Esophagus squamous epithelium (tissue), 5 donors: ENCODE results near the gene CREB3L1. TPM values are rescaled to one million over a fixed set of nuclear protein-coding genes. Genes with fewer than 3 reads are reported as not detected.
"Not testable (repeated sequence)": the region's sequence is repeated elsewhere in the genome, so short reads cannot be mapped to it uniquely, and the experiment has no call there.

Experiments used
- DNase-seq: peaks from one replicate; lab custom pipeline; 2025; lab: John Stamatoyannopoulos, UW
- H3K27ac ChIP-seq, 4 donors: fragments of 200-600 bp; sonication (generic); one replicate each; pipeline ENCODE4 v1.5.1; 2016 to 2019; ENCODE audit warnings: mild to moderate bottlenecking in 1 of 4
- H3K27me3 ChIP-seq, 4 donors: fragments of 200-600 bp; sonication (generic); 1 replicate in 3 of 4; 2 replicates in 1 of 4; pipeline versions ENCODE4 v1.5.1 to v1.6.0; 2017 to 2021; ENCODE audit warnings: antibody characterized with exemption in 1 of 4
- H3K36me3 ChIP-seq, 3 donors: fragments of 200-600 bp; sonication (generic); one replicate each; pipeline ENCODE4 v1.5.1; 2016 to 2019
- H3K4me1 ChIP-seq, 3 donors: fragments of 200-600 bp; sonication (generic); one replicate each; pipeline ENCODE4 v1.5.1; 2017 to 2019
- H3K4me3 ChIP-seq, 4 donors: fragments of 200-600 bp; sonication (generic); 1 replicate in 3 of 4; 2 replicates in 1 of 4; pipeline ENCODE4 v1.5.1; 2016 to 2019; ENCODE audit warnings: mild to moderate bottlenecking in 2 of 4, moderate library complexity in 1 of 4
- H3K9me3 ChIP-seq, 3 donors: fragments of 200-600 bp; sonication (generic); one replicate each; pipeline ENCODE4 v1.5.1; 2016 to 2019
- POLR2A ChIP-seq, 4 donors: fragments of 450-650 bp; IDR thresholded peaks; one replicate each; pipeline ENCODE4 v1.6.1; 2017; ENCODE audit warnings: antibody characterized with exemption in 4 of 4, mild to moderate bottlenecking in 4 of 4, moderate library complexity in 3 of 4
- WGBS, 2 donors: methylation state at CpG; one replicate each; pipeline ENCODE4 v1.1.5; 2018; 5-methylcytosine and 5-hydroxymethylcytosine counted together
- intact Hi-C: fragments of 100-400 bp; cut with DNase I; formaldehyde crosslinking; loops from one replicate; pipeline ENCODE4 v1.15.0; 2022
- total RNA-seq, 4 donors: library from RNA; depleted of rRNA; stranded (reverse); fragments of >200 nt; gene quantifications; one replicate each; pipeline ENCODE4 v1.1.0, GENCODE V29; 2016
- TF ChIP-seq, protein P1 (sequence below), 6 experiments: fragments of 450-650 bp in 4 of 6; fragments of 200-600 bp in 2 of 6; sonication (generic) in 2 of 6; IDR thresholded peaks; one replicate each; pipeline ENCODE4 v1.5.1; 2016 to 2019; ENCODE audit warnings: antibody characterized with exemption in 6 of 6, mild to moderate bottlenecking in 4 of 6, moderate library complexity in 4 of 6
- donor health status: DM: yes; HTN: yes; CAD: no.

Gene CREB3L1
- total RNA-seq, 4 donors from 2014 or later, result 0.13 to 2.1 (median 0.63) TPM

DNA sequence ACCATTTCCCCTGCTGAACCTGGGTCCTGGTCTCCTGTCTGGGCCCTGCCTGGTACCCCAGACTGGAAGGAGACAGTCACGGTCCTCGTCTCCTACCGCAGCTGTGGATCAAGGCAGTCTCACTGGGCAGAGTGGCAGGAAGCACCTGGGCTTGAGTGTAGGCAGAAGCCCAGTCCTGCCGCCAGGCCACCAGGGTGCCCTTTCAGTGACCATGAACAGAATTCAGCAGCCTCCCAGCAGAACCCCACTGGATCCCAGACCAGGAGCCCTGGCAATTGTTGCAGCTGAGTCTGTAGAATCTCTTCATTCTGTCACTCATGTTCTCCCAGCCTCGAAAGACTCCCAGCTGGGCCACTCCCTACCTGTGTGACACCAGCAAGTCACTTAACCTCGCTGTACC, 25.5 kb upstream of the CREB3L1 start:
- no peak overlapping the region for H3K27ac ChIP-seq
- no peaks in the 10 kb centered on the region for H3K9me3 ChIP-seq
- no peaks in the 10 kb centered on the region for H3K27me3 ChIP-seq
- intact Hi-C loops, result loop anchor here (5.0 kb wide), 1 partner anchor 55 kb away; no protein-coding TSS in a partner anchor
- peaks cover 0 to 4% (median 0%) of the 10 kb centered on the region in 3 donors for H3K4me1 ChIP-seq
- H3K36me3 ChIP-seq, result no peaks in the 10 kb centered on the region
- DNase-seq, result no peak
- no peak for TF ChIP-seq POLR2A (IDR thresholded peaks at IDR 0.05)
- TF ChIP-seq, protein P1, sequence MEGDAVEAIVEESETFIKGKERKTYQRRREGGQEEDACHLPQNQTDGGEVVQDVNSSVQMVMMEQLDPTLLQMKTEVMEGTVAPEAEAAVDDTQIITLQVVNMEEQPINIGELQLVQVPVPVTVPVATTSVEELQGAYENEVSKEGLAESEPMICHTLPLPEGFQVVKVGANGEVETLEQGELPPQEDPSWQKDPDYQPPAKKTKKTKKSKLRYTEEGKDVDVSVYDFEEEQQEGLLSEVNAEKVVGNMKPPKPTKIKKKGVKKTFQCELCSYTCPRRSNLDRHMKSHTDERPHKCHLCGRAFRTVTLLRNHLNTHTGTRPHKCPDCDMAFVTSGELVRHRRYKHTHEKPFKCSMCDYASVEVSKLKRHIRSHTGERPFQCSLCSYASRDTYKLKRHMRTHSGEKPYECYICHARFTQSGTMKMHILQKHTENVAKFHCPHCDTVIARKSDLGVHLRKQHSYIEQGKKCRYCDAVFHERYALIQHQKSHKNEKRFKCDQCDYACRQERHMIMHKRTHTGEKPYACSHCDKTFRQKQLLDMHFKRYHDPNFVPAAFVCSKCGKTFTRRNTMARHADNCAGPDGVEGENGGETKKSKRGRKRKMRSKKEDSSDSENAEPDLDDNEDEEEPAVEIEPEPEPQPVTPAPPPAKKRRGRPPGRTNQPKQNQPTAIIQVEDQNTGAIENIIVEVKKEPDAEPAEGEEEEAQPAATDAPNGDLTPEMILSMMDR (IDR thresholded peaks at IDR 0.05), result no peak
- 82% methylated on average over 6 of the region's 6 CpGs; no CpG with 5 or more reads in 1 of the 2 donors for WGBS, 2 donors
- no peak overlapping the region for H3K4me3 ChIP-seq

DNA sequence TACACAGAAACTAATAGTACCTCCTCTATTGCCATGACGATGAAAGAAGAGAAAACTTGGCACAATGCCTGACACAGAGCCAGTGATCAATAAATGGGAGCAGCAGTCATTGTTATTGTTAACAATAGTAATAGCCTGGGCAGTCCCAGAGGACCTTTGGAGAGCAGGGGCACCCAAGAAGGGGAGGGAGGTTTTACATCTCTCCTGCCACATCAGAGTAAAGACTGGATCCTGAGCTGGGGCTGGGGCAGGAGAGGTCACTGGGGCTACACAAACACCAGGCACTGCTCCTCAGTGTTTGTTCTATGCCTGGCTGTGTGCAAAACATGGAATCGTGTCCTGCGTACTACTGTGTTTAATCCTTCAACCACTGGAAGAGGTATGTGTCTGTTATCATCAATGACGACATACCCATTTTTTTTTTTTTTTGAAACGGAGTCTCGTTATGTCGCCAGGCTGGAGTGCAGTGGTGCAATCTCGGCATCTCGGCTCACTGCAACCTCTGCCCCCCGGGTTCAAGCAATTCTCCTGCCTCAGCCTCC, 25.0 kb upstream of the CREB3L1 start:
- Histone ChIP-seq H3K4me3 (no peak overlapping the region), H3K27me3 (no peaks in the 10 kb centered on the region), H3K4me1 (no peaks in the 10 kb centered on the region), H3K36me3 (no peaks in the 10 kb centered on the region), H3K27ac (no peak overlapping the region), H3K9me3 (no peaks in the 10 kb centered on the region)
- 72% methylated on average over 8 to 10 of the region's 10 CpGs for WGBS, 2 donors
- TF ChIP-seq, protein P1 (IDR thresholded peaks at IDR 0.05), result no peak
- TF ChIP-seq POLR2A (IDR thresholded peaks at IDR 0.05), result no peak
- intact Hi-C loops, result loop anchor here (5.0 kb wide), 1 partner anchor 55 kb away; no protein-coding TSS in a partner anchor
- DNase-seq, result no peak

DNA sequence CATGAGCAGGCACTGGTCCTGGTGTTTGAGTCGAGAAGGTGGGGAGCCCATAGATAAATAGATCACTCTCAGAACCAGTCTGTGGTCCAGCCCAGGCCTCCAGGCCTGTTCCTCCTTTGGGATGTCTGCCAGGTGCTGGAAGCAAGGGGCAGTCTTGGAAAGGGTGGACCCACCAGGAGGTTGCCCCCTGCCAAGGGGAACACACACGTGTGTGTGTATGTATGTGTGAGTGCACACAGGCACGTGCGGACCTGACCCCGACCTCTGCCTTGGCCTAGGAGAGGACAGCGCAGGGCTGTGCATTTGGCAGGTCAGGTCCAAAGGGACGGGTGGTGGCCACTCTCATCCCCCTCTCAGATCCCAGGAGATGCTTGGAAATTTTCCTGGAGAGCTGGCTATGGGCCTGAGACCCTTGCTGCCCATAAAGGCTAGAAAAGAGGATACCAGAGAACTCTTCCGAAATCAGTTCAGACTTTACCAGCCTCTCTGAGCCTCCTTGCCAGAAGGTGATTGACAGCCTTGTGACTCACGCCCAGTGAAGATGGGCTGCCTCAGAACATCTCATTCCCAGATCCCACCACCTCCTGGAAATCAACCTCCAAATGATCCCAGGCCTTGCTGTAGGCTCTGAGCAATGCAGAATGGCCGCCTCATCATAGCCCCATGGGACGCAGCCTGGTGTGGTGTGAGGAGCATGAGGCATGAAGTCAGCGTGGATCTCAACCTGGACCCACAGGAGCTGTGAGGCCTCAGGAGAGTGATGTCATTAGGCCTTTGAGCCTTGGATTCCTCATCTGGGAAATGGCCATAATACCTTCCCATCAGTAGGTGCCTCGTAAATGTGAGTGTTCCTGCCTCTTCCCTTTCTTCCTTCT, 24.0 kb upstream of the CREB3L1 start:
- TF ChIP-seq, protein P1 (IDR thresholded peaks at IDR 0.05), result no peak
- TF ChIP-seq POLR2A (IDR thresholded peaks at IDR 0.05), result no peak
- no peaks in the 10 kb centered on the region for H3K9me3 ChIP-seq
- no peaks in the 10 kb centered on the region for H3K4me1 ChIP-seq
- WGBS, 2 donors, result 86 to 94% methylated on average over 5 to 10 of the region's 13 CpGs
- no peak for DNase-seq
- H3K36me3 ChIP-seq, result no peaks in the 10 kb centered on the region
- no peaks in the 10 kb centered on the region for H3K27me3 ChIP-seq
- H3K27ac ChIP-seq, result no peak overlapping the region
- intact Hi-C loops, result loop anchor here (5.0 kb wide), 1 partner anchor 54 kb away; no protein-coding TSS in a partner anchor
- H3K4me3 ChIP-seq, result no peak overlapping the region

DNA sequence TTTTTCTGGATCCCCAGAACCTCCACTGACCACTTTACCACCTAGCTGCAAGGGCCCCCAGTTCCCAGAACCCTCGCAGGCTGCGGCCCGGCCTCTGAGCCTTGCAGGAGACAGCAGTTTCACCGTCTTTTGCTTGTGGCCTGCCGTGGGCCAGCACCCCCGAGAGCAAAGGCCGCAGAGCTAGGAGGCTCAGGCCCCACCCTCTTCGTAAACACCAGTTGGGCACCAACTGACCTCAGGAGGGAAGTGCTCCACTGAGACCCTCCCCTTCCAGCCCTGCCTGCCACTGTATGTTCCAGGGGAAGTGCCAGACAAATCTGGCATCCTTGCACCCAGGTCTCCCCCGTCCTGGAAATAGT, 23.4 kb upstream of the CREB3L1 start:
- Histone ChIP-seq H3K36me3 (no peaks in the 10 kb centered on the region), H3K4me3 (no peak overlapping the region), H3K9me3 (no peaks in the 10 kb centered on the region), H3K27ac (no peak overlapping the region), H3K4me1 (no peaks in the 10 kb centered on the region), H3K27me3 (no peaks in the 10 kb centered on the region)
- DNase-seq, result no peak
- 89 to 92% methylated on average over 2 to 6 of the region's 9 CpGs for WGBS, 2 donors
- TF ChIP-seq POLR2A (IDR thresholded peaks at IDR 0.05), result no peak
- TF ChIP-seq, protein P1 (IDR thresholded peaks at IDR 0.05), result no peak
- intact Hi-C loops, result loop anchor here (5.0 kb wide), 1 partner anchor 53 kb away; no protein-coding TSS in a partner anchor

DNA sequence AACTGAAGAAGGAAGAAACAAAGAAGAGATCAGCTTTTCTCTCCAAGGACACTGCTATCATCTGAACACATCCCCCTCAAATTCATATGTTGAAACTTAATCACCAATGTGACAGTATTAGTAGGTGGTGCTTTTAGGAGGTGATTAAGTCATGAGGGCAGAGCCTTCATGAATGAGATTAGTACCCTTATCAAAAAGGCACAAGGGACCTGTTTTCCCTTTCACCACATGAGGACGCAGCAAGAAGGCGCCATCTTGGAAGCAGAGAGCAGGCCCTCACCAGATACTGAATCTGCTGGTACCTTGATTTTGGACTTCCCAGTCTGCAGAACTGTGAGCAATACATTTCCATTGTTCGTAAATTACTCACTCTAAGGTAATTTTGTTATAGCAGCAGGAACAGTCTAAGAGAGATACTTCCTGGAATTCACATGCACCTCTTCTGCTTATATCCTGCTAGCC, 20.9 kb upstream of the CREB3L1 start:
- Histone ChIP-seq H3K4me1 (no peaks in the 10 kb centered on the region), H3K4me3 (no peak overlapping the region), H3K27me3 (no peaks in the 10 kb centered on the region), H3K9me3 (no peaks in the 10 kb centered on the region), H3K36me3 (no peaks in the 10 kb centered on the region), H3K27ac (no peak overlapping the region)
- intact Hi-C loops, result no loop called here
- TF ChIP-seq POLR2A (IDR thresholded peaks at IDR 0.05), result no peak
- TF ChIP-seq, protein P1 (IDR thresholded peaks at IDR 0.05), result no peak
- 90 to 94% methylated on average over 3 of the region's 3 CpGs for WGBS, 2 donors
- DNase-seq, result no peak

DNA sequence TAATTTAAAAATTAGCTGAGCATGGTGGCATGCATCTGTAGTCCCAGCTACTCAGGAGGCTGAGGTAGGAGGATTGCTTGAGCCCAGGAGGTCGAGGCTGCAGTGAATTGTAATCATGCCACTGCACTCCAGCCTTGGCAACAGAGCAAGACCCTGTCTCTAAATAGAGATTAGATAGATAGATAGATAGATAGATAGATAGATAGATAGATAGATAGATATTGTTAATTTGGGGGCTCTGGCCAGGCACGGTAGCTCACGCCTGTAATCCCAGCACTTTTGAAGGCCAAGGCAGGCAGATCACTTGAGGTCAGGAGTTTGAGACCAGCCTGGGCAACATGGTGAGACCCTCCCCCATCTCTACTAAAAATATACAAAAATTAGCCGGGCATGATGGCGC, 18.1 kb upstream of the CREB3L1 start:
- DNase-seq, H3K36me3 ChIP-seq, H3K9me3 ChIP-seq, intact Hi-C loops, H3K27ac ChIP-seq, H3K27me3 ChIP-seq, H3K4me3 ChIP-seq, H3K4me1 ChIP-seq: not testable (repeated sequence)
- 73 to 83% methylated on average over 4 to 5 of the region's 5 CpGs for WGBS, 2 donors
